H9 (cell line): Measurements from ENCODE around the gene C11orf71. TPM values are rescaled to one million over a fixed set of nuclear protein-coding genes. Genes with fewer than 3 reads are reported as not detected.

ENCODE experiments used
- DNase-seq: peaks from one replicate; pipeline ENCODE4 v3.0.0-alpha.2; 2017
- H2AFZ ChIP-seq: one replicate; pipeline ENCODE4 v1.6.1; 2013; ENCODE audit warnings: mild to moderate bottlenecking, low read length, control low read depth, moderate library complexity
- H2AK5ac ChIP-seq: 2 replicates; pipeline ENCODE4 v1.6.1; 2013; ENCODE audit warnings: low read length, control low read depth, mixed read lengths; ENCODE audit not compliant: insufficient read length
- H2BK120ac ChIP-seq: one replicate; pipeline ENCODE4 v1.6.1; 2013; ENCODE audit warnings: low read depth, mild to moderate bottlenecking, low read length, control low read depth, inconsistent platforms; ENCODE audit not compliant: poor library complexity, severe bottlenecking
- H2BK12ac ChIP-seq: 2 replicates; pipeline ENCODE4 v1.6.1; 2013; ENCODE audit warnings: low read length, control low read depth, mixed read lengths, low read depth; ENCODE audit not compliant: insufficient read length
- H2BK15ac ChIP-seq: 2 replicates; pipeline ENCODE4 v1.6.1; 2013; ENCODE audit warnings: low read depth, low read length, control low read depth
- H2BK20ac ChIP-seq: one replicate; pipeline ENCODE4 v1.6.1; 2013; ENCODE audit warnings: low read depth, mild to moderate bottlenecking, low read length, control low read depth, inconsistent platforms; ENCODE audit not compliant: poor library complexity, severe bottlenecking
- H2BK5ac ChIP-seq: 2 replicates; pipeline ENCODE4 v1.6.1; 2013; ENCODE audit warnings: low read length, control low read depth, mixed read lengths; ENCODE audit not compliant: insufficient read length
- H3K14ac ChIP-seq: 2 replicates; pipeline ENCODE4 v1.6.1; 2013; ENCODE audit warnings: low read length, control low read depth; ENCODE audit not compliant: insufficient read depth
- H3K18ac ChIP-seq: 2 replicates; pipeline ENCODE4 v1.6.1; 2013; ENCODE audit warnings: low read depth, mild to moderate bottlenecking, mixed read lengths, low read length, control low read depth; ENCODE audit not compliant: insufficient read length
- H3K23ac ChIP-seq: 2 replicates; pipeline ENCODE4 v1.6.1; 2013; ENCODE audit warnings: low read length, control low read depth, mixed read lengths, low read depth; ENCODE audit not compliant: insufficient read length
- H3K23me2 ChIP-seq: 2 replicates; pipeline ENCODE4 v1.6.1; 2013; ENCODE audit warnings: low read depth, mild to moderate bottlenecking, mixed read lengths, low read length, control low read depth; ENCODE audit not compliant: insufficient read length, poor library complexity, severe bottlenecking
- H3K27ac ChIP-seq: 2 replicates; pipeline ENCODE4 v1.5.1; 2013; ENCODE audit warnings: low read length, control low read depth, mixed read lengths, low read depth; ENCODE audit not compliant: insufficient read length
- H3K27me3 ChIP-seq: 2 replicates; pipeline ENCODE4 v1.6.1; 2013; ENCODE audit warnings: low read length, control low read depth, inconsistent platforms; ENCODE audit not compliant: insufficient read depth
- H3K4ac ChIP-seq: 2 replicates; pipeline ENCODE4 v1.6.1; 2013; ENCODE audit warnings: low read depth, mild to moderate bottlenecking, control low read depth, inconsistent platforms, low read length, moderate library complexity
- H3K4me1 ChIP-seq: 2 replicates; pipeline ENCODE4 v1.6.1; 2013; ENCODE audit warnings: low read length, control low read depth, inconsistent platforms; ENCODE audit not compliant: insufficient read depth
- H3K4me2 ChIP-seq: 2 replicates; pipeline ENCODE4 v1.6.1; 2013; ENCODE audit warnings: low read length, control low read depth, mixed read lengths; ENCODE audit not compliant: insufficient read length, insufficient read depth
- H3K56ac ChIP-seq: 2 replicates; pipeline ENCODE4 v1.6.1; 2013; ENCODE audit warnings: low read depth, mild to moderate bottlenecking, mixed read lengths, low read length, control low read depth; ENCODE audit not compliant: insufficient read length
- H3K79me1 ChIP-seq: 2 replicates; pipeline ENCODE4 v1.6.1; 2013; ENCODE audit warnings: low read depth, mild to moderate bottlenecking, moderate library complexity, low read length, control low read depth, inconsistent platforms; ENCODE audit not compliant: insufficient read depth, poor library complexity, severe bottlenecking
- H3K79me2 ChIP-seq: 2 replicates; pipeline ENCODE4 v1.6.1; 2013; ENCODE audit warnings: low read length, control low read depth, inconsistent platforms; ENCODE audit not compliant: insufficient read depth
- H3K9ac ChIP-seq: 2 replicates; pipeline ENCODE4 v1.6.1; 2013; ENCODE audit warnings: low read length, control low read depth, mixed read lengths; ENCODE audit not compliant: insufficient read length; ENCODE audit errors: extremely low read depth
- H3K9me3 ChIP-seq: one replicate; pipeline ENCODE4 v1.6.1; 2013; ENCODE audit warnings: low read depth, low read length, inconsistent platforms; ENCODE audit not compliant: control insufficient read depth
- H3T11ph ChIP-seq: one replicate; pipeline ENCODE4 v1.6.1; 2013; ENCODE audit warnings: mild to moderate bottlenecking, low read length, control low read depth, inconsistent platforms
- H4K20me1 ChIP-seq: one replicate; pipeline ENCODE4 v1.6.1; 2013; ENCODE audit not compliant: control insufficient read depth, insufficient read length, insufficient read depth
- H4K5ac ChIP-seq: 2 replicates; pipeline ENCODE4 v1.6.1; 2013; ENCODE audit warnings: low read depth, mild to moderate bottlenecking, mixed read lengths, low read length, control low read depth; ENCODE audit not compliant: insufficient read length
- H4K8ac ChIP-seq: replicated peaks from 2 replicates; pipeline ENCODE4 v1.6.1; 2013; ENCODE audit warnings: low read length, control low read depth, mixed read lengths, low read depth; ENCODE audit not compliant: insufficient read length
- H4K91ac ChIP-seq: 2 replicates; pipeline ENCODE4 v1.6.1; 2013; ENCODE audit warnings: low read depth, mild to moderate bottlenecking, moderate library complexity, mixed read lengths, low read length, control low read depth; ENCODE audit not compliant: insufficient read length
- H3K27ac Mint-ChIP-seq, 3 experiments: 2 replicates in 2 of 3; 3 replicates in 1 of 3; pipeline ENCODE4 v1.8.0; 2020 to 2021; ENCODE audit warnings: mixed read lengths in 3 of 3, mild to moderate bottlenecking in 1 of 3, moderate library complexity in 1 of 3
- H3K27me3 Mint-ChIP-seq: 2 replicates; pipeline ENCODE4 v1.8.0; 2021; ENCODE audit warnings: low read depth, mild to moderate bottlenecking, moderate library complexity, mixed read lengths
- H3K36me3 Mint-ChIP-seq, 3 experiments: 2 replicates in 2 of 3; 3 replicates in 1 of 3; pipeline ENCODE4 v1.8.0; 2020 to 2021; ENCODE audit warnings: low read depth in 3 of 3, mixed read lengths in 3 of 3; ENCODE audit not compliant: insufficient read depth in 1 of 3
- H3K4me1 Mint-ChIP-seq, 2 experiments: 2 replicates each; pipeline ENCODE4 v1.8.0; 2020; ENCODE audit warnings: mixed read lengths in 2 of 2
- H3K4me3 Mint-ChIP-seq, 2 experiments: 2 replicates in 1 of 2; 3 replicates in 1 of 2; pipeline ENCODE4 v1.8.0; 2020 to 2021; ENCODE audit warnings: mild to moderate bottlenecking in 2 of 2, mixed read lengths in 2 of 2, moderate library complexity in 1 of 2
- H3K9me3 Mint-ChIP-seq, 2 experiments: 2 replicates in 1 of 2; 3 replicates in 1 of 2; pipeline ENCODE4 v1.8.0; 2020; ENCODE audit warnings: mild to moderate bottlenecking in 2 of 2, mixed read lengths in 2 of 2, moderate library complexity in 1 of 2
- WGBS: extraction: QIAGEN DNeasy Blood & Tissue Kit; methylation state at CpG from one replicate; pipeline ENCODE4 v1.1.7; 2013; ENCODE audit warnings: missing lambda C conversion rate, low lambda C conversion rate, mixed read lengths; ENCODE audit not compliant: insufficient read length; ENCODE audit errors: extremely low coverage; 5-methylcytosine and 5-hydroxymethylcytosine counted together
- total RNA-seq: library from RNA; stranded (reverse); gene quantifications from 2 replicates; pipeline ENCODE4 v1.2.1, GENCODE V29; 2021
- TF ChIP-seq, protein P1 (sequence below): fragments of 200-600 bp; sonication (generic); conservative IDR thresholded peaks from 3 replicates; pipeline ENCODE4 v1.8.0; 2021; ENCODE audit warnings: antibody characterized with exemption, mild to moderate bottlenecking

Gene C11orf71
- total RNA-seq, 1 experiment from 2014 or later: 3.5 TPM

DNA sequence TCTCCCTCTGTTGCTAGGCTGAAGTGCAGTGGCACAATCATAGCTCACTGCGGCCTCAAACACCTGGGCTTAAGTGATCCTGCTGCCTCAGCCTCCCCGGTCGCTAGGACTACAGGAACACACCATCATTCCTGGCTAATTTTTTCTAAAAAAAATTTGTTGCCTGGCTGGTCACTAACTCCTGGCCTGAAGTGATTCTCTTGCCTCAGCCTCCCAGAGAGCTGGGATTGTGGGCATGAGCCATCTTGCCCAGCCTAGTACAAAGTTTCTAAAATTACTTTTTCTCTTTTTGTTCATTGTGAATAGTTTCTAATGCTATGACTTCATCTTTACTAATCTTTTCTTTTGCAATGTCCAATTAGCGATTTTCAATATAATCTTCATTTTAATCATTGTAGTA is 12.6 kb upstream of the C11orf71 start:
- Mint-ChIP-seq H3K27ac (no peak overlapping the region), H3K36me3 (peaks cover 11 to 42% (median 39%) of the 10 kb centered on the region in 3 experiments), H3K9me3 (no peaks in the 10 kb centered on the region), H3K4me1 (peaks cover 8 to 10% of the 10 kb centered on the region in 2 experiments), H3K27me3 (no peaks in the 10 kb centered on the region), H3K4me3 (no peak overlapping the region)
- Histone ChIP-seq H3K9me3 (no peaks in the 10 kb centered on the region), H2BK20ac (peak overlapping the region; percentile 75), H3K23ac (no peak overlapping the region), H3K18ac (no peak overlapping the region), H3K79me1 (no peaks in the 10 kb centered on the region), H4K8ac (no peak overlapping the region), H3K4me1 (peaks cover 2% of the 10 kb centered on the region; the same call in 1 of the 2 replicates), H3K79me2 (no peaks in the 10 kb centered on the region), H3K9ac (no peak overlapping the region), H3T11ph (no peak overlapping the region), H3K27me3 (no peaks in the 10 kb centered on the region), H3K27ac (no peak overlapping the region), H2BK15ac (no peak overlapping the region), H4K5ac (no peak overlapping the region), H2AK5ac (no peak overlapping the region), H2AFZ (no peak overlapping the region), H4K91ac (no peak overlapping the region), H2BK12ac (no peak overlapping the region), H2BK5ac (no peak overlapping the region), H3K4me2 (no peak overlapping the region), H3K4ac (no peak overlapping the region), H3K56ac (no peak overlapping the region), H2BK120ac (peak overlapping the region; percentile 6), H3K23me2 (no peaks in the 10 kb centered on the region), H3K14ac (no peak overlapping the region), H4K20me1 (no peaks in the 10 kb centered on the region)
- no CpG with 5 or more reads among the region's 4 CpGs for WGBS
- TF ChIP-seq, protein P1, sequence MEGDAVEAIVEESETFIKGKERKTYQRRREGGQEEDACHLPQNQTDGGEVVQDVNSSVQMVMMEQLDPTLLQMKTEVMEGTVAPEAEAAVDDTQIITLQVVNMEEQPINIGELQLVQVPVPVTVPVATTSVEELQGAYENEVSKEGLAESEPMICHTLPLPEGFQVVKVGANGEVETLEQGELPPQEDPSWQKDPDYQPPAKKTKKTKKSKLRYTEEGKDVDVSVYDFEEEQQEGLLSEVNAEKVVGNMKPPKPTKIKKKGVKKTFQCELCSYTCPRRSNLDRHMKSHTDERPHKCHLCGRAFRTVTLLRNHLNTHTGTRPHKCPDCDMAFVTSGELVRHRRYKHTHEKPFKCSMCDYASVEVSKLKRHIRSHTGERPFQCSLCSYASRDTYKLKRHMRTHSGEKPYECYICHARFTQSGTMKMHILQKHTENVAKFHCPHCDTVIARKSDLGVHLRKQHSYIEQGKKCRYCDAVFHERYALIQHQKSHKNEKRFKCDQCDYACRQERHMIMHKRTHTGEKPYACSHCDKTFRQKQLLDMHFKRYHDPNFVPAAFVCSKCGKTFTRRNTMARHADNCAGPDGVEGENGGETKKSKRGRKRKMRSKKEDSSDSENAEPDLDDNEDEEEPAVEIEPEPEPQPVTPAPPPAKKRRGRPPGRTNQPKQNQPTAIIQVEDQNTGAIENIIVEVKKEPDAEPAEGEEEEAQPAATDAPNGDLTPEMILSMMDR: no peak
- no peak for DNase-seq
